Smooth muscle cell (in vitro differentiated cells): Measurements from ENCODE around the gene RASAL2. TPM values are rescaled to one million over a fixed set of nuclear protein-coding genes. Genes with fewer than 3 reads are reported as not detected.
"Not testable (repeated sequence)": the region's sequence is repeated elsewhere in the genome, so short reads cannot be mapped to it uniquely, and the experiment has no call there.

ENCODE experiments used
- DNase-seq: peaks from one replicate; lab custom pipeline; 2025; ENCODE audit not compliant: unreplicated experiment; lab: John Stamatoyannopoulos, UW
- H2AFZ ChIP-seq: fragments of 200-600 bp; sonication (generic); 2 replicates; pipeline ENCODE4 v1.6.0; 2016; ENCODE audit warnings: antibody characterized with exemption, low read depth, mild to moderate bottlenecking
- H3F3A ChIP-seq: fragments of 200-600 bp; sonication (generic); 2 replicates; pipeline ENCODE4 v1.6.0; 2017; ENCODE audit warnings: antibody characterized with exemption, low read depth
- H3K27ac ChIP-seq: fragments of 200-600 bp; sonication (generic); 2 replicates; pipeline ENCODE4 v1.5.1; 2016; ENCODE audit warnings: low read depth, mild to moderate bottlenecking
- H3K27me3 ChIP-seq: fragments of 200-600 bp; sonication (generic); 2 replicates; pipeline ENCODE4 v1.6.1; 2016; ENCODE audit warnings: low read depth, mild to moderate bottlenecking
- H3K36me3 ChIP-seq: fragments of 200-600 bp; sonication (generic); 2 replicates; pipeline ENCODE4 v1.5.1; 2016; ENCODE audit warnings: low read depth
- H3K4me1 ChIP-seq: fragments of 200-600 bp; sonication (generic); 2 replicates; pipeline ENCODE4 v1.5.1; 2016; ENCODE audit warnings: low read depth
- H3K4me2 ChIP-seq: fragments of 200-600 bp; sonication (generic); 2 replicates; pipeline ENCODE4 v1.6.0; 2016; ENCODE audit warnings: mild to moderate bottlenecking
- H3K4me3 ChIP-seq: fragments of 200-600 bp; sonication (generic); 2 replicates; pipeline ENCODE4 v1.5.1; 2016; ENCODE audit warnings: mild to moderate bottlenecking
- H3K79me2 ChIP-seq: fragments of 200-600 bp; sonication (generic); 2 replicates; pipeline ENCODE4 v1.6.0; 2016; ENCODE audit warnings: low read depth, mild to moderate bottlenecking
- H3K9ac ChIP-seq: fragments of 200-600 bp; sonication (generic); 2 replicates; pipeline ENCODE4 v1.6.0; 2016; ENCODE audit warnings: low read depth
- H3K9me3 ChIP-seq: fragments of 200-600 bp; sonication (generic); replicated peaks from 2 replicates; pipeline ENCODE4 v1.5.1; 2016; ENCODE audit warnings: low read depth
- H4K20me1 ChIP-seq: fragments of 200-600 bp; sonication (generic); 2 replicates; pipeline ENCODE4 v1.6.0; 2016; ENCODE audit warnings: low read depth
- WGBS: methylation state at CpG from one replicate; pipeline ENCODE4 v1.1.7; 2016; ENCODE audit warnings: low lambda C conversion rate; 5-methylcytosine and 5-hydroxymethylcytosine counted together
- polyA plus RNA-seq: library from polyadenylated mRNA; unstranded; fragments of >200 nt; fragmentation: Nextera tagmentation; extraction: Ambion mirVana; gene quantifications from 2 replicates; pipeline ENCODE4 v1.2.1, GENCODE V29; 2016
- total RNA-seq: library from RNA; depleted of rRNA; stranded (reverse); fragments of >200 nt; gene quantifications from 2 replicates; pipeline ENCODE4 v1.2.3, GENCODE V29; 2014
- TF ChIP-seq, protein P1 (sequence below): fragments of 200-600 bp; sonication (generic); IDR thresholded peaks from 2 replicates; pipeline ENCODE4 v1.5.1; 2017; ENCODE audit warnings: borderline replicate concordance, mild to moderate bottlenecking, antibody characterized with exemption; ENCODE audit not compliant: insufficient read depth, poor library complexity, severe bottlenecking

Gene RASAL2
- total and polyA plus RNA-seq, 2 experiments from 2014 or later, result 4.3 to 17.6 TPM

DNA sequence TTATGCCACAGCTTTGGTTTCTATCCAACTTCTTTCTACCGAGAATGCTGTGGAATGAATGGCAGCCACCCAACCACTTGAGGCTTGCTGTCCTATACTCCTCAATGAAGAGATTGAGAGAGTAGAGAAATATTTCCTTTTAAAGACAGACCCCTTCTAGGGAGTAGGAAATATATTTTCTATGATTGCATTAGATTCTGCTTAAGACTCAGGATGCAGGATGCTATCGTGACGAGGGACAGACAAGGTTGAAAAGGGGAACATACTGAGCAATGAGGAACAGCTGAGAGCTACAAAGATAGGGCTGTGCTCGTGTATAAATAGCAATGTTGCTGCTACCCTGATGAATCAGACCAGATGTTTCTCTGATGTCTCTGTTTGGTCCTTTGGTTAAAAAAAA is 7.1 kb upstream of the RASAL2 start:
- H3K79me2 ChIP-seq, result no peaks in the 10 kb centered on the region
- H3K27ac ChIP-seq, result no peak overlapping the region
- H3K4me1 ChIP-seq, result no peaks in the 10 kb centered on the region
- no peak overlapping the region for H2AFZ ChIP-seq
- H4K20me1 ChIP-seq, result no peaks in the 10 kb centered on the region
- no peaks in the 10 kb centered on the region for H3K9me3 ChIP-seq
- H3K4me2 ChIP-seq, result no peak overlapping the region
- no peak for DNase-seq
- H3K9ac ChIP-seq, result no peak overlapping the region
- TF ChIP-seq, protein P1, sequence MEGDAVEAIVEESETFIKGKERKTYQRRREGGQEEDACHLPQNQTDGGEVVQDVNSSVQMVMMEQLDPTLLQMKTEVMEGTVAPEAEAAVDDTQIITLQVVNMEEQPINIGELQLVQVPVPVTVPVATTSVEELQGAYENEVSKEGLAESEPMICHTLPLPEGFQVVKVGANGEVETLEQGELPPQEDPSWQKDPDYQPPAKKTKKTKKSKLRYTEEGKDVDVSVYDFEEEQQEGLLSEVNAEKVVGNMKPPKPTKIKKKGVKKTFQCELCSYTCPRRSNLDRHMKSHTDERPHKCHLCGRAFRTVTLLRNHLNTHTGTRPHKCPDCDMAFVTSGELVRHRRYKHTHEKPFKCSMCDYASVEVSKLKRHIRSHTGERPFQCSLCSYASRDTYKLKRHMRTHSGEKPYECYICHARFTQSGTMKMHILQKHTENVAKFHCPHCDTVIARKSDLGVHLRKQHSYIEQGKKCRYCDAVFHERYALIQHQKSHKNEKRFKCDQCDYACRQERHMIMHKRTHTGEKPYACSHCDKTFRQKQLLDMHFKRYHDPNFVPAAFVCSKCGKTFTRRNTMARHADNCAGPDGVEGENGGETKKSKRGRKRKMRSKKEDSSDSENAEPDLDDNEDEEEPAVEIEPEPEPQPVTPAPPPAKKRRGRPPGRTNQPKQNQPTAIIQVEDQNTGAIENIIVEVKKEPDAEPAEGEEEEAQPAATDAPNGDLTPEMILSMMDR, result no peak
- H3K36me3 ChIP-seq, result no peaks in the 10 kb centered on the region
- 64% methylated on average over 4 of the region's 4 CpGs for WGBS
- no peaks in the 10 kb centered on the region for H3K27me3 ChIP-seq
- no peak overlapping the region for H3K4me3 ChIP-seq
- H3F3A ChIP-seq, result no peaks in the 10 kb centered on the region

DNA sequence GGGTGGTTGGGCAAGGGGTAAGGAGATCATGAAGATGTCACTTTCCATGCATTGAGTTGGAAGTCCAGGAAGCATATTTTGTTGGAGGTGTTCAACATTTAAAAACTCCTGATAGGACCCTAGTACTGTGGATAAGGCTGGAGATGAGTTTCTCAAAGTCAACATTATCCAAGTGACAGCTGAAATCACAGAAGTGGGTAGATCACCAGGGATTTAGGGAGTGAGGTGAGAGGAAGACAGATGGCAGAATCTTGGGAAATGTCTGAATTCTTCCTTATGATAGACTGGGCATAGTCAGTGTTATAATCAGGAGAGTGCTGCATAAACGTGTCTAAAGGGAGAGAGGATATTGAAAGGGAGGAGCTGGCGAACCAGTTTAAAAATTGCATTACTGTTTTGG is 5.3 kb upstream of the RASAL2 start:
- H4K20me1 ChIP-seq, result no peaks in the 10 kb centered on the region
- DNase-seq, result no peak
- TF ChIP-seq, protein P1, result no peak
- H3K36me3 ChIP-seq, result no peaks in the 10 kb centered on the region
- H3K27ac ChIP-seq, result no peak overlapping the region
- H3K4me1 ChIP-seq, result peaks cover 7% of the 10 kb centered on the region
- H3K79me2 ChIP-seq, result no peaks in the 10 kb centered on the region
- no peak overlapping the region for H3K4me3 ChIP-seq
- H2AFZ ChIP-seq, result no peak overlapping the region
- peaks cover 8% of the 10 kb centered on the region for H3F3A ChIP-seq
- H3K9me3 ChIP-seq, result no peaks in the 10 kb centered on the region
- H3K4me2 ChIP-seq, result no peak overlapping the region
- WGBS, result 86% methylated on average over 2 of the region's 2 CpGs
- H3K27me3 ChIP-seq, result no peaks in the 10 kb centered on the region
- H3K9ac ChIP-seq, result no peak overlapping the region

DNA sequence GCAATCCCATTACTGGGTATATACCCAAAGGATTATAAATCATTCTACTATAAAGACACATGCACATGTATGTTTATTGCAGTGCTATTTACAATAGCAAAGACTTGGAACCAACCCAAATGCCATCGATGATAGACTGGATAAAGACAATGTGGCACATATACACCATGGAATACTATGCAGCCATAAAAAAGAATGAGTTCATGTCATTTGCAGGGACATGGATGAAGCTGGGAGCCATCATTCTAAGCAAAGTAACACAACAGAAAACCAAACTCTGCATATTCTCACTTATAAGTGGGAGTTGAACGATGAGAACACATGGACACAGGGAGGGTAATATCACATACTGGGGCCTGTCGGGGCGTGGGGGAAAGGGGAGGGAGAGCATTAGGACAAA is 2.5 kb upstream of the RASAL2 start:
- Histone ChIP-seq H3K27ac (peak overlapping the region; percentile 81), H3K79me2 (peaks cover 14% of the 10 kb centered on the region), H4K20me1 (peaks cover 21% of the 10 kb centered on the region), H3K4me1 (peaks cover 26% of the 10 kb centered on the region), H3K4me2 (peak overlapping the region; percentile 96)
- not testable (repeated sequence) for H3K36me3 ChIP-seq, H3F3A ChIP-seq, H3K27me3 ChIP-seq, H3K9ac ChIP-seq, DNase-seq, H3K4me3 ChIP-seq, H2AFZ ChIP-seq, H3K9me3 ChIP-seq
- WGBS, result 64% methylated on average over 4 of the region's 4 CpGs

DNA sequence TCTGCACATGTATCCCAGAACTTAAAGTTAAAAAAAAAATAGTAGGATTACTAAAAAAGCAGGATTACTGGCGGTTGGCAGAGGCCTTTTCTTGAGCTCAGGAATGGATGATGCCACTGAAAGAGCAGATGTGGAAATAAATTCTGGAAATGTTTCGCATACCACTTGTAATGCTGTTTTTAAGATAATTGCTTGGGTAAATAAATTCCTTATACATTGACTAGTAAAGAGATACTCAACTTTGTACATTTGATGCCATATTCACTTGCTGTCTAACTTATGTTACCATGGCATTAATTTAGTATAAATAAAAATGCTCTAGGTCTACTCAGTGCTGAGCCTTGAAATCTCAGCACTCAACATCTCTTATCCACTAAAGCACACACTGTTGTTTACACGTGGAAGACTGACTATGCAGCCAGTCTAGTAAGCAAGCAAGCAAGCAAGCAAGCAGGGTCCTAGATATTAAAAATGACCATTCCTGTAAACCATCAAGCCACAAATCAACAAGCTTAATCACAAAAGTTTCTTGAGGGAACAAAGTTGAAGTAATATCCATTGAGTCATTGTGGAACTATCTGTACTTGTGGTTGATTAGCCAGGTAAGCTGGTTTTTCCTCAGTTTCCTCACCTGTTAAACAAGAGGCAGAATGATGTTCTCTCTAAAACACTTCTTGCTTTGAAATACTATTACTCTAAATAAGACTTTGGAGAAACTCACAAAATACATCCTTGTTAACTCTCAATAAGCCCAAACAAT is 1.7 kb upstream of the RASAL2 start:
- H3K27me3 ChIP-seq, result no peaks in the 10 kb centered on the region
- peaks cover 22% of the 10 kb centered on the region for H3K79me2 ChIP-seq
- H3K36me3 ChIP-seq, result no peaks in the 10 kb centered on the region
- H3K9me3 ChIP-seq, result no peaks in the 10 kb centered on the region
- H3K9ac ChIP-seq, result no peak overlapping the region
- TF ChIP-seq, protein P1, result no peak
- peak overlapping the region; percentile 64 for H3K4me3 ChIP-seq
- DNase-seq, result no peak
- H3F3A ChIP-seq, result peaks cover 8% of the 10 kb centered on the region
- H4K20me1 ChIP-seq, result peaks cover 27% of the 10 kb centered on the region
- peak overlapping the region; percentile 96 for H3K4me2 ChIP-seq
- 46% methylated on average over 3 of the region's 3 CpGs for WGBS
- peak overlapping the region; percentile 81 for H3K27ac ChIP-seq
- H3K4me1 ChIP-seq, result peaks cover 30% of the 10 kb centered on the region
- H2AFZ ChIP-seq, result no peak overlapping the region
